ENCODE results near the gene ZNF599. TPM values are rescaled to one million over a fixed set of nuclear protein-coding genes. Genes with fewer than 3 reads are reported as not detected.
"Not testable (repeated sequence)": the region's sequence is repeated elsewhere in the genome, so short reads cannot be mapped to it uniquely, and the experiment has no call there.

The ZNF599 gene
- polyA plus RNA-seq (ENCODE audit: insufficient read length in 3 of 3) = 10 to 100 TPM; 13.1 to 17.4 (median 13.1) TPM
- long read RNA-seq, donor 1, partial matches to known transcripts = 0 of 7 reads
- long read RNA-seq, donor 1, other reads (novel, unspliced or antisense) = 0 of 7 reads
- long read RNA-seq, donor 2, partial matches to known transcripts = 0 of 5 reads
- long read RNA-seq, donor 2, other reads (novel, unspliced or antisense) = 0 of 5 reads
- long read RNA-seq, donor 3, partial matches to known transcripts = 0 of 7 reads
- long read RNA-seq, donor 3, other reads (novel, unspliced or antisense) = 0 of 7 reads
- long read RNA-seq, donor 4, transcript ZNF599-203 (3 exons, 948 nt) = major isoform, 10 of 10 reads
- long read RNA-seq, donor 4, partial matches to known transcripts = 0 of 10 reads
- long read RNA-seq, donor 4, other reads (novel, unspliced or antisense) = 0 of 10 reads
- long read RNA-seq, donor 5, transcript ZNF599-203 (3 exons, 948 nt) = major isoform, 10 of 11 reads
- long read RNA-seq, donor 5, partial matches to known transcripts = 0 of 11 reads
- long read RNA-seq, donor 5, other reads (novel, unspliced or antisense) = 0 of 11 reads
- long read RNA-seq, donor 6, transcript ZNF599-203 (3 exons, 948 nt) = major isoform, 9 of 11 reads
- long read RNA-seq, donor 6, partial matches to known transcripts = 0 of 11 reads
- long read RNA-seq, donor 6, other reads (novel, unspliced or antisense) = 0 of 11 reads
- long read RNA-seq, donor 7, transcript ZNF599-203 (3 exons, 948 nt) = major isoform, 7 of 9 reads
- long read RNA-seq, donor 7, partial matches to known transcripts = 0 of 9 reads
- long read RNA-seq, donor 7, other reads (novel, unspliced or antisense) = 0 of 9 reads
- long read RNA-seq, donor 8, transcript ZNF599-203 (3 exons, 948 nt) = major isoform, 10 of 13 reads
- long read RNA-seq, donor 8, partial matches to known transcripts = 0 of 13 reads
- long read RNA-seq, donor 8, other reads (novel, unspliced or antisense) = 0 of 13 reads
- long read RNA-seq, donor 9, transcript ZNF599-203 (3 exons, 948 nt) = major isoform, 6 of 7 reads
- long read RNA-seq, donor 9, partial matches to known transcripts = 0 of 7 reads
- long read RNA-seq, donor 9, other reads (novel, unspliced or antisense) = 0 of 7 reads
- long read RNA-seq, donor 10, partial matches to known transcripts = 0 of 3 reads
- long read RNA-seq, donor 10, other reads (novel, unspliced or antisense) = 0 of 3 reads
- long read RNA-seq, donor 11, partial matches to known transcripts = 0 of 5 reads
- long read RNA-seq, donor 11, other reads (novel, unspliced or antisense) = 0 of 5 reads
- long read RNA-seq, donor 12, transcript ZNF599-203 (3 exons, 948 nt) = major isoform, 6 of 9 reads
- long read RNA-seq, donor 12, partial matches to known transcripts = 0 of 9 reads
- long read RNA-seq, donor 12, other reads (novel, unspliced or antisense) = 0 of 9 reads
- long read RNA-seq, donor 13, transcript ZNF599-203 (3 exons, 948 nt) = major isoform, 10 of 11 reads
- long read RNA-seq, donor 13, partial matches to known transcripts = 0 of 11 reads
- long read RNA-seq, donor 13, other reads (novel, unspliced or antisense) = 0 of 11 reads
- long read RNA-seq, donor 14, partial matches to known transcripts = 0 of 5 reads
- long read RNA-seq, donor 14, other reads (novel, unspliced or antisense) = 0 of 5 reads
- long read RNA-seq, donor 15, partial matches to known transcripts = 0 of 1 reads
- long read RNA-seq, donor 15, other reads (novel, unspliced or antisense) = 0 of 1 reads
- long read RNA-seq, donor 16, transcript ZNF599-203 (3 exons, 948 nt) = major isoform, 10 of 16 reads
- long read RNA-seq, donor 16, partial matches to known transcripts = 0 of 16 reads
- long read RNA-seq, donor 16, other reads (novel, unspliced or antisense) = 0 of 16 reads

DNA sequence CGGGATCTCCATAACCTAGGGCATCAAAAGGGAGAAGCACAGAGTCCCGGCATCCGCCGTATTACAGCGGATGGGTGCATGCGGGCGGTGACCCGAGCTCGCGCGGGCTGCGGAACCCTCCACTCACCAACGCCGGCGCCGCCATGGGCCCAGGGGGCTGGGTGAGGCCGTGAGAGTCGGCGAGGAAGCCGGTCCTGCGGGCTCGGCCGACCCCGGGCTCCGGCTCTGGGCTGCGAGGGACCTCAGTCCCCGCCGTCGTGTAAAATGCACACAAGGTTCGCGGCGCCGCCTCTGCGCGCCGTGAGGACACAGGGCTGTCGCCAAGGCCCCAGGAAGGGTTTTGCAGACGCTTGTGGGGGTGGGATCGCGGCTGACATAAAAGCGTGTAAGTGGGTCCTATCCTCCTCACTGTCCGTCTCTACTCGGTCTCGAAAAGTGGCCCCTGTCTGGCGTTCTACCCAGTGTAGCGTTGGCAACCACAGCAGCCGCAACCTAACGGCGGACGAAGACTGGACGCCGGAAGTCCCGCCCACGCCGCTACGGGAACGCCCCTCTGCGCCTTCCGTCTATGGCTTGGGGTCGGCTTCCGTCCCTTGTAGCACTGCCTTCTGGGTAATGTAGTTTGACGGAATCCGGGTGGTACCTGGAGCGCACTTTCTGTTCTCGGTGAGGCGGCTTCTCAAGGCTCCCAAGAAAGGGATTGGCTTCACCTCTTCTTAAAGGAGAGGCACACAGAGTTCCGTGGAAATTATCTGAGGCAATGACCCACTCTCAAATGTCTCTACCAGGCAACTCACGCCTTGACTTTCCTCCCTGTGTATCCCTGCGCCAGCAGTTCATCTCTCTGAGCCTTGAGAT, at the start of gene ZNF599:
ZNF599 (minus strand) TSS at position 519 of the 858 bp plus-strand sequence; CDS start at position 145, 374 bp downstream.
- peak; percentile 73 to 93 (median 88) for DNase-seq (ENCODE audit: extremely low read depth in 1 of 11, low read depth in 9 of 11, low spot score in 4 of 11)

DNA sequence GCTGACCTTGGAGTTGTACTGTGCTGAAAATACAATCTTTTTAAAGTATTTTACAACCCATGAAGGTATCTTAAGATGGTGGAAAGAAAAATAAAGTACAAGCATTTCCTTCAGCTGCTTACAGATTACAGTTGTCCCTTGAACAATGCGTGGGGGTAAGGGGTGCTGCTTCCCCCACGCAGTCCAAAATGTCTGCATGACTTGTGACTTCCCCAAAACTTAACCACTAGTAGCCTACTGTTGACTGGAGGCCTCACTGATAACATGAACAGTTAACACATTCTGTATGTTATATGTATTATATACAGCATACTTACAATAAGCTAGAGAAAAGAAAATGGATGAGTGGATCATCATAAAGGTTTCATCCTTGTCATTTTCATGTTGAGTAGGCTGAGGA, 45.3 kb upstream of the ZNF599 start:
- DNase-seq (ENCODE audit: extremely low read depth in 1 of 11, low read depth in 9 of 11, low spot score in 4 of 11) = no peak

DNA sequence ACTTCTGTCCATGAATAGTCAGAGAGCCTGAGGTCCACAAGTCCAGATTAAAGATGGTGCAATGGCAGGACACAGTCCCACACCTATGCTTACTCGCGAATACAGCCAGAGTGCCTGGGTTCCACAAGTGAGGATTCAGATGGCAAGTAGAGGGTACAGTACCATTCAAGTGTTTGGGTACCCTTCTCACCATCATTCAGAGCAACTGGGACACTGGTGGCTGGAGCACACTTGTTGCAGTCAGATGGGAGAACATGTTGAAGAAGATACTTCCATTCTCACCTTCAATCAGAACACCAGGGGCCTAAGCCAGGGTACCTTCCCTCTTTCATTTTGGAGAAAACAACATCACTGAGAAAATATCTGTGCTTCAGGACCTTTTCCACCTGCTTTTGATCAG, 43.7 kb upstream of the ZNF599 start:
- DNase-seq (ENCODE audit: extremely low read depth in 1 of 11, low read depth in 9 of 11, low spot score in 4 of 11) = no peak

DNA sequence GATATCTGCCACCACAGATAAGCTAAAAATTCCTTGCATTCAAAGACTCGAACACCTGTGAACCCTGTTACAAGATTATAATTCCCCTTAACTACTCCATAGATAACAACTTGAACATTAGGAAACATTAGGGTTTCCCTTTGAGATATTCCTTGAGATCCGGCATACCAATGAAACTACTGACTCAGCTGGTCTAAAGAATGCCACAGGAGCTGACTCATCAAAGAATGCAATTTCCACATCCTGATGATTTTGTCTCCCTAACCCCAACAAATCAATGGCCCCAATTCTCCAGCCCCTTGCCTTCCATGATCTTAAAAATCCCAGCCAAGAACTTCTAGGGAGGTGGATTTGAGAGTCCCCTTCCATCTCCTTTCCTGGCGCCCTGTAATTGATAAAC, 35.6 kb upstream of the ZNF599 start:
- no peak for DNase-seq (ENCODE audit: extremely low read depth in 1 of 11, low read depth in 9 of 11, low spot score in 4 of 11)

DNA sequence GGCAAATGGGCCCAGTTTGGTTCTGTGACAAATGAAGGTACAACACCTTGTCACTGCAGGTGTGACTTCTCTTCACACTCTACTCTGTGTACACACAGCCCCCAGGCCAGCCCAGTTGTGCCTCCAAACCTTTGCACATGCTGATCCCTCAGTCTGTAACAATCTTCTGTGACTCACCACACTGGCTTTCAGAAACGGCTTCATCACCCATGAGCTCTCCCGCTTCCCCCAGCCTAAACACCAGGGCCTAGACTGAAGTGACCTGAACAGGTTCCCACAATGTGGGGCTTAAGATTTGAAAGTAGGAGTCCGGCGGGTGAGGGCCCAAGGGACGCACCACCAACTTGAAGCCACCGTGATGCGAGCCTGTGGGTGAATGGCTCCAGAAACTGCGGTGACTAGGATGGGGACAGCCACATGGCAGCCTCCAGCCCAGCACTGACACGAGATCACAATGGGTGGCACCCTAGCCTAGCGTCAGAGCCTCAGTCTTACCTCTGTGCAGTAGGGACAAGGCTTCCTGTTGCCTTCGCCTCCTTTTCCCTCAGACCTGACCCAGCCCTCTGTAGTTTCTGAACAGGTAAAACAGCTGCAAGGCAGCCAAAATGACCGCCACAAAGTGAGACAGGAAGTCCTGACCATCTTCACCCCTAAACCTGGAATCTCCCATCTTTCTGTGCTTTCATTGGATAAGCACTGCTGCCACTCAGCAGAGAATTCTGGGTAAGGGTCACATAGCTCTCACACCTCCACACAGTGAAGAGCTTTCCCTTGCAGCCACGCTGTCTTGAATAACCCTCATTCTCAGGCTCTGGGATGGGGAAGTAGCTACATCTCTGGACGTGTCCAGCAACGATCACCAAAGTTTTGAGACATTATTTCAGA, 34.2 kb upstream of the ZNF599 start:
- DNase-seq (ENCODE audit: extremely low read depth in 1 of 11, low read depth in 9 of 11, low spot score in 4 of 11) = no peak

DNA sequence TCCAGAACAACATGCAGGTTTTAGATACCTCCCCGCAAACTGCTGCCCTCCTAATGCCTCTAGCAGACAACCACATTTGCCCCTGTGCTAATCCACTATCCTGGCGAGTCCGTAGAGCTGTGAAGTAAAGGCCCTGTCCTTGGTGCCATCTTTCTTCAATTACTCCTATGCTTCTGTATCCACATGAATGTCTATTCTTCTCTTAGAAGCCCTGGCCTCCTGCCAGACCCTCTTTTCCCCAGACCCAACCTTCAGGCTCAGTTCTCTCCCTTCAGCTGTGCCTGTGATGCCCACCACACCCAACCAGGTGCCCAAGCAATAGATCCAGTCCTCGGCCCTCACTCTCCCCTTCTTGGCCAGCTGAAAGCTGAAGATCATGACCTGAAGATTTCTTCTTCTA, 31.1 kb upstream of the ZNF599 start:
- DNase-seq (ENCODE audit: extremely low read depth in 1 of 11, low read depth in 9 of 11, low spot score in 4 of 11) = no peak

DNA sequence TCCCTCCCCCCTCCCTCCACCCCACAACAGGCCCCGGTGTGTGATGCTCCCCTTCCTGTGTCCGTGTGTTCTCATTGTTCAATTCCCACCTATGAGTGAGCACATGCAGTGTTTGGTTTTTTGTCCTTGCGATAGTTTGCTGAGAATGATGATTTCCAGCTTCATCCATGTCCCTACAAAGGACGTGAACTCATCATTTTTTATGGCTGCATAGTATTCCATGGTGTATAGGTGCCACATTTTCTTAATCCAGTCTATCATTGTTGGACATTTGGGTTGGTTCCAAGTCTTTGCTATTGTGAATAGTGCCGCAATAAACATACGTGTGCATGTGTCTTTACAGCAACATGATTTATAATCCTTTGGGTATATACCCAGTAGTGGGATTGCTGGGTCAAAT, 23.9 kb upstream of the ZNF599 start:
- not testable (repeated sequence) for DNase-seq (ENCODE audit: extremely low read depth in 1 of 11, low read depth in 9 of 11, low spot score in 4 of 11)

DNA sequence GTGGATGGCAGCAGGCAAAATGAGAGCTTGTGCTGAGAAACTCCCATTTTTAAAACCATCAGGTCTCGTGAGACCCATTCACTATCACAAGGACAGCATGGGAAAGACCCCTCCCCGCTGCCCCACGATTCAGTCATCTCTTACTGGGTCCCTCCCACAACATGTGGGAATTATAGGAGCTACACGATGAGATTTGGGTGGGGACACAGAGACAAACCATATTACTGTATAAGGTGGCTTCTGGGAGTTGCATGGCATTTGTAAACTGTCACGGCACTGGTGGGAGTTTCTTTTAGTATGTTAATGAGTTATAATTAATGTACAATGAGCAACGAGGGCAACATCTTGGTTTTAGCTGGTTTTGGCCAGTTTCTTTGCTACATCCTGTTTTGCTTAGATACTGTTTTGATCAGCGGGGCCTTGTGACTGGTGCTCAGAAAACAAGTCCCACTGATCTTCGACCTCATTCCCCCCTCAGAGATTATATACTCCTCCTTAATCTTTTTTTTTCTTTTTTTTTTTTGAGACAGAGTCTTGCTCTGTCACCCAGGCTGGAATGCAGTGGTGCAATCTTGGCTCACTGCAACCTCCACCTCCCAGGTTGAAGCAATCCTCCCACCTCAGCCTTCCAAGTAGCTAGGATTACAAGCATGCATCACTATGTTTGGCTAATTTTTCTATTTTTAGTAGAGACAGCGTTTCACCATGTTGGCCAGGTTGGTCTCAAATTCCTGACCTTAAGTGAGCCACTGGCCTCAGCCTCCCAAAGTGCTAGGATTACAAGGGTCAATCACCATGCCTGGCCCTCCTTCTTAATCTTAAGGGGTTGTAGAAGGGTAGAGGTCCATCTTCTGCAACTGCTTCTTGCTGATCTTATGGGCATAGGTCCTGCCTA, 21.3 kb upstream of the ZNF599 start:
- DNase-seq (ENCODE audit: extremely low read depth in 1 of 11, low read depth in 9 of 11, low spot score in 4 of 11) = no peak

DNA sequence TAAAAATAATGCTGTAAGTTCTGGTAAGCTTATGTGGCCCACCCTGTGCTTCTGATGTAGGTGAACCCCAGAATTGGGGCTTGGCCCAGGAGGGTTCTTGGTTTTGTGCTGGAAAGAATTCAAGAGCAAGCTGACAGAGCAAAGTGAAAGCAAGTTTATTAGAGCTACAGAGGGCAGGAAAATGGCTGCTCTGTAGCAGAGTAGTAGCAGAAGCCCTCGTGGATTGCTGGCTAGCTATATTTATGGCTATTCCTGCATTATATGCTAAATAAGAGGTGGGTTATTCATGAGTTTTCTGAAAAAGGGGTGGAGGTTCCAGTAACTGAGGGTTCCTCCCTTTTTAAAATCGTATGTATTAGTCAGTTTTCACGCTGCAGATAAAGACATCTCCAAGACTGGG, 20.6 kb upstream of the ZNF599 start:
- no peak for DNase-seq (ENCODE audit: extremely low read depth in 1 of 11, low read depth in 9 of 11, low spot score in 4 of 11)

DNA sequence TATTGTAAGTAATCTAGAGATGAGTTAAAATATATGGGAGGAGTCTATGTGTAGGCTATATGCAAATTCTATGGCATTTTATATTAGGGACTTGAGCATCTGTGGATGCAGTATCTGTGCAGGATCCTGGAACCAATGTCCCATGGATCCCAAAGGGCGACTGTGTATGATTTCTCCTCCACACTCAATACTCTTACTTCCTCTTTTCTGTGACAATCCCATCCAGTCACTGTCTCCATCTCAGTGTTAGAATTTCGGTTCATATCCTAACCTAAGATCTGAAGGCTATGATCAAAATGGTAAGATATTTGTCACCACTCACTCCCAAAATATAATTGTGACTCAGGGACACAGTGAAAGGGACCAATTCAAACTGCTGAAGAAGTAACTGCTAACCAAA, 15.1 kb upstream of the ZNF599 start:
- no peak for DNase-seq (ENCODE audit: extremely low read depth in 1 of 11, low read depth in 9 of 11, low spot score in 4 of 11)

DNA sequence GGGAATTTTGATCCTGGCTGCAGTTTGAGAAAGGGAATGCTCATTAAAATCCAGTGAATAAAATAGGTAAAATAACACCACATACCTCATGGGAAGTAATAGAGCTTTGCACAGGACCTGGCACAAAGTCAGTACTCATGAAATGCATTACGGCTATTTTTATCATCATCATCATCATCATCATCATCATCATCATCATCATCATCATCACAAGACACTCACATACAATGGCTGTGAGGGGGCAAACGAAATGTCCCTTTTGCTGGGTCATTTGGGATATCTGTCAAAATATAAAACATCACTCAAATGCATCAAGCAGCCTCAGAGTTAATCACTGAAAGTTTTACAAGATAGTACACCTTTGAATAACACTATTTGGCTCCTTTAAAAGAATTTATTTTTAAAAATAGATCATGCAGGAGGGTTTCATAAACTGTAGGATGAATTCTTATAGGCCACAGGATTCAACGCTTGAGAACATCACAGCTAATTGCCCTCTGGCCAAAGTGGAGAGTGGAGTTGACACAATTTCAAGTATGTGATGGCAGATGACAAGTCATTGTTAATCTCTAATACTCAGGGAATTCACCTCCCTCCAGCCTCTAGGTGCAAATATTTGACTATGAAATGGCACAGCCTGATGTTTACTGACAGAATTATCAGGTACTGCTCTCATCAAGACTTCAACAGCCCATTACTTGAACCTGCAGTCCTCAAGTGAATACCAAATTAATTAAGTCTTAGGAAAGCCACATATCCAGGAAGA, 14.2 kb upstream of the ZNF599 start:
- DNase-seq (ENCODE audit: extremely low read depth in 1 of 11, low read depth in 9 of 11, low spot score in 4 of 11) = no peak

DNA sequence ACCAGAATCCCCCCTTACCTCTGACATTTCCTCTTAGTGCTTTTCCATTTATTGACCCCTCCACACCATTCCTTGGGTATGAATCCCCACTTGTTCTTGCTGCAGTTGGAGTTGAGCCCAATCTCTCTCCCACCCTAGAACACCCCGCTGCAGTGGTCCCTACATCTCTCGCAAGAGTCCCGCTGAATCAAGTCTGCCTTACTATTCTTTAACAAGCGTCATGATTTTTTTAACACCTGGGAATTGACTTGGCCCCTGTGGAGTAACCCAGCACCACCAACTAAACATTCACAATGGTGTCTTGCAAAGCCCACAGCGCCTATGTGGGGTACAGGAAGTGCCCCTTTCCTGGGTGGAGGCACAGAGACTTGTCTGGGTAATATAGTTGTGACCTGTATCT, 13.2 kb upstream of the ZNF599 start:
- no peak for DNase-seq (ENCODE audit: extremely low read depth in 1 of 11, low read depth in 9 of 11, low spot score in 4 of 11)

DNA sequence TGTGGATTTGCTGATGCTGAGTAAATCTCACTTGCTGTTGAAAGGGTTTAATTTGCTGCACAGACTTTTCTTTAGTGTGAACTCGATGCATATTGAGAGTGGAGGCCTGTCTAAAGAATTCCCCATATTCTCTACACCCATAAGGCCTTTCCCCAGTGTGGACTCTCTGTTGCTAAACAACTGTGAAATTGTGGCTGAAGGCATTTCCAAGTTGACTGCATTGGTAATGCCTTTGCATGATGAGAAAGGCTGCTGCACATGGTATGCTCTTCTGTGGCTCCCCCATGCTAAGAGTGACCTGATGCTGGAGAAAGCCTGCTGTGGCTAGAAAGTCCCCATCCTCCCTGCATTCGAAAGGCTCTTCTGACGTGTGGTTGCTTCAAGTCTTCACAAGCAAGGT, 6.6 kb upstream of the ZNF599 start:
- no peak for DNase-seq (ENCODE audit: extremely low read depth in 1 of 11, low read depth in 9 of 11, low spot score in 4 of 11)

DNA sequence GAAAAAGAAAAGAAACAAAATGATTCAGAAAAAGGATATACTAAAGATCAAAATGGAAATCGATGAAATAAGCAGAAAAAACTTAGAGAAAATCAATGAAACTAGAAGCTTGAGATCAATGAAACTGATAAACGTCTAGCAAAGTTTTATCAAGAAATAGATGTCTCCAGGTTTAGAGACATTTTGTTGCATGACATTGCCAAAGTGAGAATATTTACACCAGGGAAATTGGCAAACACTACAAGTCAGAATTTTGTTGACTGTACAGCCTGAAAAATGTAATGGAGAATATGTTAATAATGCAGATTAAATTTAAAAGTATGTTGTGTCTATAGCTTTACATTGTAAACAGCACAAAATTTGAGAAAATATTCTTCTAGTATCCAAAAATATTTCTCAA, 5.3 kb upstream of the ZNF599 start:
- no peak for DNase-seq (ENCODE audit: extremely low read depth in 1 of 11, low read depth in 9 of 11, low spot score in 4 of 11)

DNA sequence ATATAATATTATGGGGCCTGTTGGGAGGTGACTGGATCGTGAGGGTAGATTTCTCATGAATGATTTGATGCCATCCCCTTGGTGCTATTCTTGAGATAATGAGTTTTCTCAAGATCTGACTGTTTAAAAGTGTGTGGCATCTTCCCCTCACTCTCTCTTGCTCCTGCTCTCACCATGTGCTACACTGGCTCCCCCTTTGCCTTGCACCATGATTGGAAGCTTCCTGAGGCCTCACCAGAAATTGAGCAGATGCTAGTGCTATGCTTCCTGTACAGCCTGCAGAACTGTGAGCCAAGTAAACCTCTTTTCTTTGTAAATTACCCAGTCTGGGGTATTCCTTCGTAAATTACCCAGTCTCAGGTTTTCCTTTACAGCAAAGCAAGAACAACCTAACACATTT, 1.8 kb upstream of the ZNF599 start:
- no peak for DNase-seq (ENCODE audit: extremely low read depth in 1 of 11, low read depth in 9 of 11, low spot score in 4 of 11)
